ENCODE data around the gene EPHB2.

DNA sequence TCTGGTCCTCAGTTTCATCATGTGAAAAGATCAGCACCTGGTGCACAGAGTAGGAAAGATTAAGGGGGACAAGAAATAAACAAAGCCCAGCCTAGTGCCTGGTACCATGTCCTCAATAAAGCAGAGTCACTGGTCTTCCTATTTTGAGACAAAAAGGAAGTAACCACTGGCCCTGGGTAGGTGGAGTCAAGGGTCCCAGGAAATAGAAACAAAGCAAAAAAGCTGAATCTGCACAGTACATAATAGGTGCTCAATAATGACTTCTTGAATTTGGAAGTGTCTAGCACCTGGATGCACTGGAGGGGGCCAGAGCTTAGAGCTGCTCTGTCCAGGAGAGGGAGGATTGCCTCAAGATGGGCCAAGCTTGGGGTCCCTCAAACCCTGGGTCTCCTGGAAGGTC, 1.9 kb upstream of the EPHB2 start:
- no peak for TF ChIP-seq POLR2A (IDR thresholded peaks at IDR 0.05; ENCODE audit: low read depth, low read length)
- TF ChIP-seq POLR2AphosphoS5 (IDR thresholded peaks at IDR 0.05; ENCODE audit: low read depth, low read length) = no peak
